Adrenal gland (tissue), 12 donors: ENCODE results near the gene SCARF2. TPM values are rescaled to one million over a fixed set of nuclear protein-coding genes. Genes with fewer than 3 reads are reported as not detected.
"Not testable (repeated sequence)": the region's sequence is repeated elsewhere in the genome, so short reads cannot be mapped to it uniquely, and the experiment has no call there.

Source experiments
- DNase-seq, 7 donors: peaks; one replicate each; pipeline ENCODE4 v3.0.0-alpha.2; 2019 to 2020
- H3K27ac ChIP-seq, 5 donors: fragments of 200-600 bp; sonication (generic) in 4 of 5; 1 replicate in 3 of 5; 2 replicates in 2 of 5; pipeline versions ENCODE4 v1.5.1 to v1.8.0; 2016 to 2020; ENCODE audit warnings: mild to moderate bottlenecking in 1 of 5
- H3K27me3 ChIP-seq: fragments of 200-600 bp; 2 replicates; pipeline ENCODE4 v1.8.0; 2021
- H3K36me3 ChIP-seq, 2 donors: fragments of 200-600 bp; replicated peaks in 1 of 2; 1 replicate in 1 of 2; 2 replicates in 1 of 2; pipeline versions ENCODE4 v1.5.1 to v1.8.0; 2018 to 2022
- H3K4me1 ChIP-seq, 2 donors: fragments of 200-600 bp; replicated peaks in 1 of 2; 1 replicate in 1 of 2; 2 replicates in 1 of 2; pipeline versions ENCODE4 v1.5.1 to v1.8.0; 2018 to 2021
- H3K4me3 ChIP-seq, 4 donors: fragments of 200-600 bp; sonication (generic) in 3 of 4; one replicate each; pipeline ENCODE4 v1.5.1; 2016 to 2018
- H3K9me3 ChIP-seq, 3 donors: fragments of 200-600 bp; sonication (generic) in 1 of 3; replicated peaks in 1 of 3; 1 replicate in 2 of 3; 2 replicates in 1 of 3; pipeline versions ENCODE4 v1.5.1 to v1.8.0; 2016 to 2021
- POLR2A ChIP-seq, 2 donors: fragments of 450-650 bp; IDR thresholded peaks; one replicate each; pipeline ENCODE4 v1.6.1; 2017; ENCODE audit warnings: antibody characterized with exemption in 2 of 2, mild to moderate bottlenecking in 2 of 2, moderate library complexity in 1 of 2
- WGBS, 4 donors: extraction: QIAGEN DNeasy Blood & Tissue Kit in 2 of 4; methylation state at CpG; one replicate each; pipeline versions ENCODE4 v1.1.5 to v1.1.7; 2013 to 2017; 5-methylcytosine and 5-hydroxymethylcytosine counted together
- intact Hi-C, 2 donors: fragments of 100-400 bp; cut with DNase I; formaldehyde crosslinking; loops; one replicate each; pipeline versions ENCODE4 v1.14.1 to v1.15.0; 2022 to 2023
- polyA plus RNA-seq, 3 donors: library from polyadenylated mRNA; stranded (reverse); fragments of 200-250 nt in 2 of 3; fragments of 350-450 nt in 1 of 3; fragmentation: Illumina TruSeq in 1 of 3; extraction: RNeasy Lipid Tissue Mini Kit (QIAGEN cat#74804) in 1 of 3; gene quantifications; one replicate each; pipeline ENCODE4 v1.2.3, GENCODE V29; 2013 to 2014
- total RNA-seq, 9 donors: library from RNA; depleted of rRNA in 4 of 9; stranded (reverse); fragments of >200 nt in 4 of 9; fragments of 120-200 nt in 1 of 9; fragmentation: NEBNext Ultra II Directional in 1 of 9; extraction: Animal tissue kit (Norgen Biotek cat#: 25700) in 1 of 9; gene quantifications; one replicate each; pipeline versions ENCODE4 v1.1.0 to v1.2.4, GENCODE V29; 2013 to 2023
- TF ChIP-seq, protein P1 (sequence below), 6 experiments: fragments of 450-650 bp in 4 of 6; fragments of 200-600 bp in 2 of 6; sonication (generic) in 1 of 6; IDR thresholded peaks; 1 replicate in 5 of 6; 2 replicates in 1 of 6; pipeline versions ENCODE4 v1.5.1 to v1.8.0; 2016 to 2021; ENCODE audit warnings: antibody characterized with exemption in 6 of 6, mild to moderate bottlenecking in 2 of 6, moderate library complexity in 1 of 6
- donor health status: healthy with polysubstance abuse.
- donor health status: Bipolar disorder and iron deficiency.
- donor health status: DM: yes; HTN: yes; CAD: no.
- donor health status: DM: no; HTN: no; CAD: no.
- donor health status: DM: no; HTN: no; CAD: no.
- donor health status: DM: yes; HTN: yes; CAD: no.

The SCARF2 gene
- total and polyA plus RNA-seq, 12 donors: 0.92 to 45.3 (median 7.4) TPM

DNA sequence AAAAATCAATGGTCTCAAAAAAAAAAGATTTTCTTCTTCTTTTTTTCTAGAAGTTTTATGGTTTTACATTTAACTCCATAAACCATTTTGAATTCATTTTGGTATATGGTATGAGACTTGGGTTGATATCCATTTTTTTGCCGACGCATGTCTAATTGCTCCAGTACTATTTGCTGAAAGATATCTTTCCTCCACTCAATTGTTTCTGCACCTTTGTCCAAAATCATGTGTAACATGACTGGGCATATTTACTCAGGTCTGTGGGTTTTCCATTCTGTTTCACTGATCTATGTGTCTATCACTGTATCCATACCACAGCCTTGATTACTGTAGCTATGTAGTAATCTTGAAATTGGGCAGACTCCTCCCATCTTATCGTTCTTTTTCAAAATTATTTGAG lies 15.6 kb upstream of the SCARF2 start:
- WGBS, 4 donors: 96 to 97% (median 96%) methylated on average over 3 of the region's 3 CpGs
- Histone ChIP-seq H3K36me3 (peaks cover 0 to 7% of the 10 kb centered on the region in 2 donors), H3K9me3 (no peaks in the 10 kb centered on the region), H3K4me1 (no peaks in the 10 kb centered on the region), H3K4me3 (no peak overlapping the region), H3K27ac (no peak overlapping the region), H3K27me3 (no peaks in the 10 kb centered on the region)
- intact Hi-C loops: no loop called here
- no peak for TF ChIP-seq POLR2A (IDR thresholded peaks at IDR 0.05)
- TF ChIP-seq, protein P1, sequence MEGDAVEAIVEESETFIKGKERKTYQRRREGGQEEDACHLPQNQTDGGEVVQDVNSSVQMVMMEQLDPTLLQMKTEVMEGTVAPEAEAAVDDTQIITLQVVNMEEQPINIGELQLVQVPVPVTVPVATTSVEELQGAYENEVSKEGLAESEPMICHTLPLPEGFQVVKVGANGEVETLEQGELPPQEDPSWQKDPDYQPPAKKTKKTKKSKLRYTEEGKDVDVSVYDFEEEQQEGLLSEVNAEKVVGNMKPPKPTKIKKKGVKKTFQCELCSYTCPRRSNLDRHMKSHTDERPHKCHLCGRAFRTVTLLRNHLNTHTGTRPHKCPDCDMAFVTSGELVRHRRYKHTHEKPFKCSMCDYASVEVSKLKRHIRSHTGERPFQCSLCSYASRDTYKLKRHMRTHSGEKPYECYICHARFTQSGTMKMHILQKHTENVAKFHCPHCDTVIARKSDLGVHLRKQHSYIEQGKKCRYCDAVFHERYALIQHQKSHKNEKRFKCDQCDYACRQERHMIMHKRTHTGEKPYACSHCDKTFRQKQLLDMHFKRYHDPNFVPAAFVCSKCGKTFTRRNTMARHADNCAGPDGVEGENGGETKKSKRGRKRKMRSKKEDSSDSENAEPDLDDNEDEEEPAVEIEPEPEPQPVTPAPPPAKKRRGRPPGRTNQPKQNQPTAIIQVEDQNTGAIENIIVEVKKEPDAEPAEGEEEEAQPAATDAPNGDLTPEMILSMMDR (IDR thresholded peaks at IDR 0.05): no peak
- no peak for DNase-seq

DNA sequence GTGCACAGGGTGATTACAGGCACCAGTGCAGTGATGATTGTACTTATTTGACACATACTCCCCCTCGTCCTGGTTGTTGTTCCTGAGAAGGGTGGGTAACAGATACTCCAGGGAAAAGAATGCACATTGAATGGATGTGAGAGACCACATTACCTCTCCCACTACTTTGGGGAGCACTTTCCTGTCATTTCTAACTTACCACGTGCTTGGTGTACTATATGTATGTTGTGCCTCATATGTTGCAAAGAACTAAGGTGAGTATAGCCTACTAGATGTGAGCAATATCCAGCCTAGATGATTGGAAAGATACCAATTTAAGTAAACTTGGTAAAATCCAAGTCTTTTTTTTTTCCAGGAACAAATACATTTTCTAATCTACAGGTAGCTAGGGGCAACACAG lies 14.3 kb upstream of the SCARF2 start:
- intact Hi-C loops: no loop called here
- WGBS, 4 donors: 78 to 83% (median 81%) methylated on average over 2 of the region's 2 CpGs
- H3K4me3 ChIP-seq: no peak overlapping the region
- TF ChIP-seq POLR2A (IDR thresholded peaks at IDR 0.05): no peak
- TF ChIP-seq, protein P1 (IDR thresholded peaks at IDR 0.05): no peak
- no peak overlapping the region for H3K27ac ChIP-seq
- H3K27me3 ChIP-seq: no peaks in the 10 kb centered on the region
- no peaks in the 10 kb centered on the region for H3K4me1 ChIP-seq
- DNase-seq: no peak
- H3K36me3 ChIP-seq: no peaks in the 10 kb centered on the region
- no peaks in the 10 kb centered on the region for H3K9me3 ChIP-seq

DNA sequence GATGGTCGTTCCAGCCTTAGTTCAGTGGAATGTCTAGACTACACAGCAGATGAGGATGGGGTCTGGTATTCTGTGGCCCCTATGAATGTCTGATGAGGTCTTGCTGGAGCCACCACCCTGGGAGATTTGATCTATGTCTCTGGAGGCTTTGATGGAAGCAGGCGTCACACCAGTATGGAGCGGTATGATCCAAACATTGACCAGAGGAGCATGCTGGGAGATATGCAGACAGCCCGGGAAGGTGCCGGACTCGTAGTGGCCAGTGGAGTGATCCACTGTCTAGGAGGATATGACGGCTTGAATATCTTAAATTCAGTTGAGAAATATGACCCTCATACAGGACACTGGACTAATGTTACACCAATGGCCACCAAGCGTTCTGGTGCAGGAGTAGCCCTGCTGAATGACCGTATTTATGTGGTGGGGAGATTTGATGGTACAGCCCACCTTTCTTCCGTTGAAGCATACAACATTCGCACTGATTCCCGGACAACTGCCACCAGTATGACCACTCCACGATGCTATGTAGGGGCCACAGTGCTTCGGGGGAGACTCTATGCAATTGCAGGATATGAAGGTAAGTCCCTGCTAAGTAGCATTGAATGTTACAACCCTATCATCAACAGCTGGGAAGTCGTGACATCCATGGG lies 13.6 kb upstream of the SCARF2 start:
- H3K27ac ChIP-seq, H3K4me1 ChIP-seq, H3K9me3 ChIP-seq, H3K4me3 ChIP-seq, intact Hi-C loops, H3K36me3 ChIP-seq, DNase-seq, H3K27me3 ChIP-seq: not testable (repeated sequence)
- 95 to 97% (median 96%) methylated on average over 14 to 15 of the region's 15 CpGs for WGBS, 4 donors

GRCh38 chr22:20450551-20450906 lies 12.9 kb upstream of the SCARF2 start:
- intact Hi-C loops: no loop called here
- no peak for DNase-seq
- Histone ChIP-seq H3K9me3 (no peaks in the 10 kb centered on the region), H3K4me3 (no peak overlapping the region), H3K27me3 (no peaks in the 10 kb centered on the region), H3K27ac (no peak overlapping the region), H3K4me1 (no peaks in the 10 kb centered on the region), H3K36me3 (peaks cover 0 to 9% of the 10 kb centered on the region in 2 donors)
- TF ChIP-seq, protein P1 (IDR thresholded peaks at IDR 0.05): no peak
- TF ChIP-seq POLR2A (IDR thresholded peaks at IDR 0.05): no peak
- 94 to 100% (median 98%) methylated on average over 1 of the region's 1 CpG for WGBS, 4 donors
